Bronchial epithelial cell (primary cell): ENCODE results near the gene PHF21B. TPM values are rescaled to one million over a fixed set of nuclear protein-coding genes. Genes with fewer than 3 reads are reported as not detected.

ENCODE experiments used
- DNase-seq: peaks from one replicate; pipeline ENCODE4 v3.0.0-alpha.2; 2010; ENCODE audit warnings: low read depth
- FAIRE-seq: peaks from 2 replicates; lab custom pipeline; 2011; peaks lifted over from hg19 to GRCh38; lab: Jason Lieb, UNC
- H3K27me3 ChIP-seq: 2 replicates; pipeline ENCODE4 v1.5.1; 2011; ENCODE audit warnings: low read length; ENCODE audit not compliant: control insufficient read depth, insufficient read depth
- H3K36me3 ChIP-seq: 2 replicates; pipeline ENCODE4 v1.5.1; 2011; ENCODE audit warnings: low read length; ENCODE audit not compliant: control insufficient read depth, insufficient read depth
- H3K4me3 ChIP-seq: 2 replicates; pipeline ENCODE4 v1.5.1; 2011; ENCODE audit warnings: mild to moderate bottlenecking, low read depth, low read length, control low read depth
- total RNA-seq: library from RNA; depleted of rRNA; stranded (reverse); fragments of >200 nt; gene quantifications from 2 replicates; pipeline ENCODE4 v1.2.1, GENCODE V29; 2014
- TF ChIP-seq, protein P1 (sequence below): IDR thresholded peaks from 2 replicates; pipeline ENCODE4 v1.5.1; 2011; ENCODE audit warnings: mild to moderate bottlenecking, moderate library complexity, low read length, control low read depth, inconsistent platforms; ENCODE audit not compliant: insufficient read depth, severe bottlenecking

The PHF21B gene
- total RNA-seq, 1 donor from 2014 or later = not detected

DNA sequence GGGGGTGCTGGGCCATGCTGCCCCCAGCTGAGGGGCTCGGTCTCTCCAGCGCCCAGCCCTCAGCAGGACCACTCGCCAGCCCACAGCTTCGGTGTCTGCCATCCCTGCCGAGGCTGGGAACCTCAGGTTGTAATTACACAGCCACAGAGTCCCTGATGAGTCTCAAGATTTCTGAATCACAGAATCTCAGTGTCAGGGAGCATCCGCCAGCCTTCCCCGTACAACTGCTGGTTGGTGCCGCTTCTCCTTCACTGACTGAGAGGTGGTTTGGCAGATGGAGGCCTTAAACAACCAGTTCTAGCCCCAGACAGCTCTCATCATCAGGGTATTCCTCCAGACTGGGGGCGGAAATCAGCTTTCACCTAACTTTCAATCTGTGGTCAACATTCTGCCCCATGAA, 13.7 kb downstream of the PHF21B start:
- Histone ChIP-seq H3K36me3 (no peaks in the 10 kb centered on the region), H3K27me3 (peaks cover 3% of the 10 kb centered on the region), H3K4me3 (no peak overlapping the region)
- DNase-seq (no peak), FAIRE-seq (no peak)
- TF ChIP-seq, protein P1, sequence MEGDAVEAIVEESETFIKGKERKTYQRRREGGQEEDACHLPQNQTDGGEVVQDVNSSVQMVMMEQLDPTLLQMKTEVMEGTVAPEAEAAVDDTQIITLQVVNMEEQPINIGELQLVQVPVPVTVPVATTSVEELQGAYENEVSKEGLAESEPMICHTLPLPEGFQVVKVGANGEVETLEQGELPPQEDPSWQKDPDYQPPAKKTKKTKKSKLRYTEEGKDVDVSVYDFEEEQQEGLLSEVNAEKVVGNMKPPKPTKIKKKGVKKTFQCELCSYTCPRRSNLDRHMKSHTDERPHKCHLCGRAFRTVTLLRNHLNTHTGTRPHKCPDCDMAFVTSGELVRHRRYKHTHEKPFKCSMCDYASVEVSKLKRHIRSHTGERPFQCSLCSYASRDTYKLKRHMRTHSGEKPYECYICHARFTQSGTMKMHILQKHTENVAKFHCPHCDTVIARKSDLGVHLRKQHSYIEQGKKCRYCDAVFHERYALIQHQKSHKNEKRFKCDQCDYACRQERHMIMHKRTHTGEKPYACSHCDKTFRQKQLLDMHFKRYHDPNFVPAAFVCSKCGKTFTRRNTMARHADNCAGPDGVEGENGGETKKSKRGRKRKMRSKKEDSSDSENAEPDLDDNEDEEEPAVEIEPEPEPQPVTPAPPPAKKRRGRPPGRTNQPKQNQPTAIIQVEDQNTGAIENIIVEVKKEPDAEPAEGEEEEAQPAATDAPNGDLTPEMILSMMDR = no peak

DNA sequence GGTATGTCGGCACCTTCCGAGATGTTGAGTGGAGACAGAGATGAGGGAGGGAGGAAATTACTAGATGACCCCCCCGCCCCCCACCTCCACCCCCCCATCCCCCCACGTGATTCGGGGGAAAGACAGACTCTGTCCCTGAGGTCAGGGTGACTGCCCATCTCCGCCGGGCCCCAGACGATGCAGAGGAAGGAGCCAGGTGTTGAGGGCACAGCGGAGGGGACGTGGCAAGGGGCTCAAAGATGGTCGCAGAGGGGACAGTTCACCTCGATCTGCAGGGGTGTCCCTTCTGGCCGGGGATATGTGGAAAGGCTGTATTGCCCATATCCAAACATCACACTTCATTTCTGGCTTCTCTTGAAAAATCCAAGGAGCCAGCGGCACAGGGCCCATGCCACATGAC, 14.1 kb downstream of the PHF21B start:
- Histone ChIP-seq H3K36me3 (no peaks in the 10 kb centered on the region), H3K4me3 (no peak overlapping the region), H3K27me3 (peaks cover 3% of the 10 kb centered on the region)
- TF ChIP-seq, protein P1 = no peak
- FAIRE-seq = no peak
- DNase-seq = no peak

DNA sequence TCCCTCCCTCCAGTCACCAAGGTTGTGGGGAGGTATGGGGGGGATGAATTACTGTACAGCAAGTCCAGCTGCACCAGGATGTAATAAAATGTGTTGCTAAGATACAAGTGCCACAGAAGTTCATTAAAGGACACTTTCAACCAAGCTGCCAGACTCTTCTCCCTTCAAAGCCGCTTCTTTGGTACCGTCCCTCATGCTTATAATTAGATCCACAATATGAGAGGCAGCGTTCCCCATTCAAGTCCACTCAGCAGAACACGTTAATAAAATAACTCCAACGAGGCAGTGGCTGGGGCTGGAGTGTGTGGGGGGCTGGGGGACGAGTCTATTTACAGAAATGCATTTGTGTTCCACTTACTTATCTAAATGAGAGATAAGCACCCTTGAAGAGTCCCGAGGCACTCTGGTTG, 14.7 kb downstream of the PHF21B start:
- no peak for FAIRE-seq
- no peaks in the 10 kb centered on the region for H3K36me3 ChIP-seq
- TF ChIP-seq, protein P1 = no peak
- no peak for DNase-seq
- no peak overlapping the region for H3K4me3 ChIP-seq
- peaks cover 3% of the 10 kb centered on the region for H3K27me3 ChIP-seq

DNA sequence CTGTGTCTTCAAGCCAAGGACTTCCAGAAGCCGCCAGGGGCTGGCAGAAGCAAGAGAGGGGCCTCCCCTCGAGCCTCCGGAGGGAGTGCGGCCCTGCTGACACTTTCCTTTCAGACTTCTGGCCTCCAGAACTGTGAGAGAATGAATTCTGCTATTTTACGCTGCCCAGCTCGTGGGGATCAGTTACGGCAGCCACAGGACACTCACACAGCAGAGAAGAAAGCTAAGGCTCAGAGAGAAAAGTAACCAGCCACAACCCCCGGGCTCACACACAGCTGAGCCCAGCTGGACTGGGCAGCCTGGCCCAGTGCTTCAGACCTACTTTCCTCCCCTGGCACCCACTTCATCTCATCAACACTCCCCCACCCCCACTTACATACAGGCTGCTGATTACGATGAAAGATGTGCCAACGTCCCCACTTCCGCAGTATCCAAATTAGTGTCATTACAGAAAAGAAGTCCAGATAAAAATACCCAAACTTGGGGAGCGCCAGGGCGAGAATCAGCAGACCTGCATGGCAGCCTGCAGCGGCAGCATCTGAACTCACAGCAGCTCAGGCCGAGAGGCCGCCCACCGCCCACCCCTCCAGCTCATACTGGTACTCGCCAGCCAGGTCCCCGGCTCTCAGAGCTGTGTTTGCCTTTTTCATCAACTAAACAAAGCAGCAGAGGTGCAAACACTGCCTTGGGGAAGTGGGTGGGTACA, 15.3 kb downstream of the PHF21B start:
- TF ChIP-seq, protein P1 = no peak
- no peak for FAIRE-seq
- H3K36me3 ChIP-seq = no peaks in the 10 kb centered on the region
- DNase-seq = no peak
- no peak overlapping the region for H3K4me3 ChIP-seq
- H3K27me3 ChIP-seq = peaks cover 3% of the 10 kb centered on the region

DNA sequence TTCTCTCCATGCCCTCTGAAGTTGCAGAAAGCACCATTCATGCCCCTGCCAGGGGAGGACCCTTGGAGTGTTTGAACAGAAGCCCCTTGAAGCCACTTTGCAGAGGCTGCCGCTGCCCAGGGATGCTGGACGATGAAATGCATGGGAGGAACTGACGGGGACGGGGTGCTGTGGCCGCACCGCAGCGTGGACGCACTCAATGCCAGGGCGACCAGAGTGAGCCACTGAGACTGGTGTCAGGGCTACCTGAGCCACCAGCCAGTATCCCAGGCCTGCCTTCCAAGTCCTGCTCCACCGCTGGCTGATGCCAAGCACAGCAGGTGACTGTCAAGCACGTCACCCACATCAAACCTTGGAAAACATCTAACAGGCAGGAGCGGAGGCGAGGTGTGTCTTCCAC, 17.6 kb downstream of the PHF21B start:
- no peaks in the 10 kb centered on the region for H3K36me3 ChIP-seq
- DNase-seq (no peak), FAIRE-seq (no peak)
- TF ChIP-seq, protein P1 = no peak
- H3K4me3 ChIP-seq = no peak overlapping the region
- peaks cover 3% of the 10 kb centered on the region for H3K27me3 ChIP-seq

DNA sequence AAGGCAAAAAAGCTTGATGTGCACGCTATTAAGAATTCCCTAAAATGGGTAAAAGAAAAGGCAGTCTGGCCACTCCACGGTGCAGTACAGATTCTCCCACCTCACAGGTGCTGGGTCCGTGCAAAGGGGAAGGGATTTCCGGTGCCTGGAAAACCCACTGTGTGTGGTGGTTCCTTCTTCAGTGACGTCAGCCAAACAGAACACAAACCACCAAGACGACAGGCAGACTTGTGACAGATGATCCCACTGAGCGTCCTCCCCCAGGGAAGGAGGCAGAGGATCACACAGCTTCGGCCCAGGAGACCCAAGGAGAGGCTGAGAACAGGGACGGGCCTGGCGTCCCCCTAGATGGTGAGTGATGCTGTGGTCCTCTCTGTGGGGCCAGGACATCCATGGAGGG, 18.6 kb downstream of the PHF21B start:
- H3K36me3 ChIP-seq = no peaks in the 10 kb centered on the region
- DNase-seq (no peak), FAIRE-seq (no peak)
- TF ChIP-seq, protein P1 = no peak
- no peak overlapping the region for H3K4me3 ChIP-seq
- H3K27me3 ChIP-seq = peaks cover 3% of the 10 kb centered on the region
